Measurements from ENCODE around the gene CHCT1. TPM values are rescaled to one million over a fixed set of nuclear protein-coding genes. Genes with fewer than 3 reads are reported as not detected.
"Not testable (repeated sequence)": the region's sequence is repeated elsewhere in the genome, so short reads cannot be mapped to it uniquely, and the experiment has no call there.

CHCT1 gene
- total RNA-seq: not detected in 2 replicates

DNA sequence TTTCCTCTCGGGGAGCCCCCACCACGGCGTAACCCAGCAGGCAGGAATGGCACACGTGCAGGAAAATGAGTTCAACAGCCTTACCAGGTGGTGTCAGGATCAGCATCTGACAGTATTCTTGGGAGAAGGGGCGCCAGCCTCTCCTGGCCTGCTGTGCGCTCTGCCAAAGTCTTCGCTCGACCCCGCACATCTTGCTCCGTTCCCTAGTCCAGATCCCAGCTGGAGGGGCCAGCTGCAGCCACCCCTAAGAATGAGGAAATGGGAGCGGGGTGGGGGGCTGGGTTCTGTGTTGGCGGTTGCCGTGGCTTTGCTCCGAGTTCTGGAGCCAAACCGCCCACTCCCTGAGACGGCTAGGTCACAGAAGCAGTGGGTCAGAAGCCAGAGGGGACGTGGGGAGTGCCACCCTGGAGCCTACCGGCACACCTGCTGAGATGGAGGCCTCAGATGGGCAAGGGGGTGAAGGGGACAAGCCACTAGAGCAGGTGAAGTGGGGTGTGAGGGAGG lies at the start of gene CHCT1:
TSS of gene CHCT1 (plus strand) at position 328 of the 504 bp plus-strand sequence. CDS start at position 432, 104 bp downstream.
- no peak for DNase-seq (ENCODE audit: low read depth)
- TF ChIP-seq, protein P1, sequence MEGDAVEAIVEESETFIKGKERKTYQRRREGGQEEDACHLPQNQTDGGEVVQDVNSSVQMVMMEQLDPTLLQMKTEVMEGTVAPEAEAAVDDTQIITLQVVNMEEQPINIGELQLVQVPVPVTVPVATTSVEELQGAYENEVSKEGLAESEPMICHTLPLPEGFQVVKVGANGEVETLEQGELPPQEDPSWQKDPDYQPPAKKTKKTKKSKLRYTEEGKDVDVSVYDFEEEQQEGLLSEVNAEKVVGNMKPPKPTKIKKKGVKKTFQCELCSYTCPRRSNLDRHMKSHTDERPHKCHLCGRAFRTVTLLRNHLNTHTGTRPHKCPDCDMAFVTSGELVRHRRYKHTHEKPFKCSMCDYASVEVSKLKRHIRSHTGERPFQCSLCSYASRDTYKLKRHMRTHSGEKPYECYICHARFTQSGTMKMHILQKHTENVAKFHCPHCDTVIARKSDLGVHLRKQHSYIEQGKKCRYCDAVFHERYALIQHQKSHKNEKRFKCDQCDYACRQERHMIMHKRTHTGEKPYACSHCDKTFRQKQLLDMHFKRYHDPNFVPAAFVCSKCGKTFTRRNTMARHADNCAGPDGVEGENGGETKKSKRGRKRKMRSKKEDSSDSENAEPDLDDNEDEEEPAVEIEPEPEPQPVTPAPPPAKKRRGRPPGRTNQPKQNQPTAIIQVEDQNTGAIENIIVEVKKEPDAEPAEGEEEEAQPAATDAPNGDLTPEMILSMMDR (conservative IDR thresholded peaks at IDR 0.05; ENCODE audit: low read depth, low read length): no peak
- peak within 1 kb of the TSS; percentile 54 for H3K4me3 ChIP-seq (ENCODE audit: low read depth, low read length)

DNA sequence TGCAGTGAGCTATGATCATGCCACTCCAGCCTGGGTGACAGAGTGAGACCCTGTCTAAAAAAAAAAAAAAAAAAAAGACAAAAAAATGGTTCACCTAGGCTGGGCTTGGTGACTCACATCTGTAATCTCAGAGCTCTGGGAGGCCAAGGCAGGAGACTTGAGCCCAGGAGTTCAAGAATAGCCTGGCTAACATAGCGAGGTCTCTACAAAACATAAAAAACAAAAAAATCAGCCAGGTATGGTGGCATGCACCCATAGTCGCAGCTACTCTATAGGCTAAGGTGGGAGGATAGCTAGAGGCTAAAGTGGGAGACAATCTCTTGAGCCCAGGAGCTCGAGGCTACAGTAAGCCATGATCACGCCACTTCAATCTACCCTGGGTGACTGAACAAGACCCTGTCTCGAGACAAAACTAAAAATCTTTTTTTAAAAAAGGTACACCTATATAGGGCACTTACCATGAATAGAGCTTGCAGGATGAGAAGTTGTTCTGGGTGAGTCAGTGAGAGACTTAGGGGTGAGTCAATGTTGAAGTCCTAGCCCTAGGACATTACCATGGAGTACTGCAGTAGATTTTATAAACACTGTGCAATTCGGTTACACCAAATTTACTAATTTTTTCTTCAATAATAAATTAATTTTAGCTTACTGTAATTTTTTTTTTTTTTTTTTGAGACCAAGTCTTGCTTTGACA lies 49.4 kb upstream of the CHCT1 start:
- TF ChIP-seq, protein P1 (conservative IDR thresholded peaks at IDR 0.05; ENCODE audit: low read depth, low read length): no peak
- H3K4me3 ChIP-seq (ENCODE audit: low read depth, low read length): no peak overlapping the region
- no peak for DNase-seq (ENCODE audit: low read depth)

DNA sequence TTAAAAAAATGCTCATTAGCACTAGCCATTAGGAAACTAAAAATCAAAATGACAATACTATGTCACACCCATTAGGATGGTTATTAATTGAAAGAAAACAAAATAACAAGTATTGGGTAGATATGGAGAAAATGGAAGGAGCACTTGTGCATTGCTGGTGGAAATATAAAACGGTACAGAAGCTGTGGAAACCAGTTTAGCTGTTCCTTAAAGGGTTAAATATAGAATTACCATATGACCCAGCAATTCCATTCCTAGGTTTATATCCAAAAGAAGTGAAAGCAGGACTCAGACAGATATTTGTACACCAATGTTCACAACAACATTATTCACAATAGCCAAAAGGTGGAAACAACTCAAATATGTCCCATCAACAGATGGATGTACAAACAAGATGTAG lies 44.1 kb upstream of the CHCT1 start:
- DNase-seq (ENCODE audit: low read depth); H3K4me3 ChIP-seq (ENCODE audit: low read depth, low read length): not testable (repeated sequence)

DNA sequence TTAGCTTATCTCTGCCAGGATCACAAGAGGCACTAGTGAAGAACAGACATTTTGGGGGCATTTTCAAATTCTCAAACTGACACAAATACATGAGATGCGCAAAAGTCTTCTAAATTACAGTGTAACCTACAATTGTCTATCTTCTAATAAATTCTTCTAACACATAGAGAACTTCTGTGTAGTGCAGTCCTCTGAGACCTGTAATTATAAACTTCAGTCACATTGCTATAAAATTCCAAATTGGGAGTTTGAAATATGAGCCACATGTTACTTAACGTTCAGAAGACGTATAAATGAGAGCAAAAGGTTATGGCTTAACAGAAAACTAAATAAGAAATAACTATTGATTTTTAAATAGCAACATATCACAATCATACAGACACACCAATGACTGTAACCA lies 42.8 kb upstream of the CHCT1 start:
- DNase-seq (ENCODE audit: low read depth); H3K4me3 ChIP-seq (ENCODE audit: low read depth, low read length): not testable (repeated sequence)

DNA sequence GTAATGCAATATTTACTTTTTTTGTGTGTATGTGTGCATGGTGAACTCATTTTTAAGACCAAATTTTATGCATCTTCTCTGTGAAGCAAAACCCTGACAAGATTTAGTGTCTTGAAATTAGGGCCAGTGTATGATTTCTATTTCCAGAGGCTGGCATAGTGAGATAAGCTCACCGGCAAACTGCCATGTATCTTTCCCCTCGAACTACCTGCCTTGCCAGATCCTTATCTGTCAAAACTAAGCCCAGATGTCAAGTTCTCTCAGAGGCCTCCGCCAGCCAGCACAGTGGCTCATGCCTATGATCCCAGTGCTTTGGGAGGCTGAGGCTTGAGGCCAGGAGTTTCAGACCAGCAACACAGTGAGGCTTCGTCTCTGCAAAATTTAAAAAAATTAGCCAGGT lies 40.3 kb upstream of the CHCT1 start:
- TF ChIP-seq, protein P1 (conservative IDR thresholded peaks at IDR 0.05; ENCODE audit: low read depth, low read length): no peak
- no peak overlapping the region for H3K4me3 ChIP-seq (ENCODE audit: low read depth, low read length)
- no peak for DNase-seq (ENCODE audit: low read depth)

DNA sequence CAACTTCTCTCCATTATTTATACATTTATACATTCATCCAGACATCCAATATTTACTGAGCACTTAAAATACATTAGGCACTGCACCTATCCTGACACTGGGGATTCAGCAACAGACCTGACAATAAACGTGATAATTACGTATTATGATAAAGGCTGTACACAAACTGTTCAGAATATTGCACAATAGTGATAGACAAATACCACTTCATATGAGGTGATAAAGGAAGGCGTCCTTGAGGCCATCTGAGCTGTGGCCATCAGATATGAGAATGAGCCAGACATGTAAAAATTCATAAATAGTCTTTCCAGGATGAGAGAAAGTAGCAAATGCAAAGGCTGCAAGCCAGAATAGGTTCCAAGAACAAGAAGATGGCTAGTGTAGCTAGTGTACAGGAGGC lies 38.9 kb upstream of the CHCT1 start:
- TF ChIP-seq, protein P1 (conservative IDR thresholded peaks at IDR 0.05; ENCODE audit: low read depth, low read length): no peak
- H3K4me3 ChIP-seq (ENCODE audit: low read depth, low read length): no peak overlapping the region
- no peak for DNase-seq (ENCODE audit: low read depth)

DNA sequence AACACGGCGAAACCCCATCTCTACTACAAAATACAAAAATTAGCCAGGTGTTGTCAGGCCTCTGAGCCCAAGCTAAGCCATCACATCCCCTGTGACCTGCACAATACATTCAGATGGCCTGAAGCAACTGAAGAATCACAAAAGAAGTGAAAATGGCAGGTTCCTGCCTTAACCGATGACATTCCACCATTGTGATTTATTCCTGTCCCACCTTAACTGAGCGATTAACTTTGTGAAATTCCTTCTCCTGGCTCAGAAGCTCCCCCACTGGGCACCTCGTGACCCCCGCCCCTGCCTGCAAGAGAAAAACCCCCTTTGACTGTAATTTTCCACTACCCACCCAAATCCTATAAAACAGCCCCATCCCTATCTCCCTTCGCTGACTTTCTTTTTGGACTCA lies 37.4 kb upstream of the CHCT1 start:
- H3K4me3 ChIP-seq (ENCODE audit: low read depth, low read length); DNase-seq (ENCODE audit: low read depth): not testable (repeated sequence)

DNA sequence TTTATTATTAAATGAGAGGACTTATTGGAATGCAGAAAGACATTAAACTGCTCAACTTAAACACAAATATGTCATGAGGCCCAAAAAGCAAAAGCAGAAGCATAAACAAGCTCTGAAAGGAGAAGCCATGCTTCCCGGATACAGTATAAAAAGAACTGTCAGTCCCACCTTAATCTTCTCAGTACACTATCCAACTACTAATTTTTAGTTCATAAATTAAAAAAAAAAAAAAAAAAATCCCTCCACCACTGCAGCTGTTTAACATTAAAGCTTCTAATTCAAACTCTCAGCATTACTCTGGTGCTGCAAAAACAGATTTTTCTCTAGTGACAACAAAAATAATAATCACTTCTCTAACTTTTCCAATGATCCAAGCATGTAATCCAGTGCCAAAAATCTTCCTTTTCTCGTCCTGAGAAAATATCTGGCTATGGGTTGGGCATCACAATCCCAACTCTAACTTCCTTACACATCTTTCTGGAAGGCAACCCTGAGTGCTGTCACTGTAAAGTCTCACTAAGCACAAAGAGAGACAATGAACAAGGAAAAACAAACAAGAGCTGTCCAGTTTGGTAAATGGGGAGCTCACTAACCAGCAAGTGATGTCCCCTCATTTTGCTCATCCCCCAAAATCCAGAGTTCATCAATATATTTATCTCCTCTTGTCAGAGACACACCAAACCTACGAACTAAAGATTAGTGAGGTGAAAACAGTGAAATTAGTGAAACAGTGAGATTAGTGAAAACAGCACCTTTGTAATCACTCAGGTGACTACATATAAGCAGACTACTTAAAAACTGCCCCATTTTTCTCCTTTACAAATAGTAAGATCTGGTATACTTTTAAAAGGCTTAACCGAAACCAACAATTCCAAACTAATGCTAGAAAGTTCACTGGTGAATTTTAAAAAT lies 35.9 kb upstream of the CHCT1 start:
- DNase-seq (ENCODE audit: low read depth): no peak
- TF ChIP-seq, protein P1 (conservative IDR thresholded peaks at IDR 0.05; ENCODE audit: low read depth, low read length): no peak
- no peak overlapping the region for H3K4me3 ChIP-seq (ENCODE audit: low read depth, low read length)
